Measurements from ENCODE around the gene SLC25A43.
A peak's percentile ranks its signal among the peaks of the same experiment; 100 is the strongest.
"Not testable (repeated sequence)": the region's sequence is repeated elsewhere in the genome, so short reads cannot be mapped to it uniquely, and the experiment has no call there.

The SLC25A43 gene

GRCh38 chrX:119410027-119410819 is 11.1 kb downstream of the SLC25A43 start:
- DNase-seq = no peak

GRCh38 chrX:119410854-119411253 is 11.7 kb downstream of the SLC25A43 start:
- DNase-seq = no peak

GRCh38 chrX:119411959-119412358 is 12.8 kb downstream of the SLC25A43 start:
- DNase-seq = no peak

GRCh38 chrX:119417376-119417775 is 18.2 kb downstream of the SLC25A43 start:
- no peak for DNase-seq

GRCh38 chrX:119417842-119418241 is 18.7 kb downstream of the SLC25A43 start:
- no peak for DNase-seq

GRCh38 chrX:119419146-119419545 is 20.0 kb downstream of the SLC25A43 start:
- no peak for DNase-seq

- no peak for DNase-seq
Observed at GRCh38 chrX:119419898-119420297, 20.8 kb downstream of the SLC25A43 start.

- no peak for DNase-seq
Observed at GRCh38 chrX:119421016-119421705, 22.0 kb downstream of the SLC25A43 start.

- no peak for DNase-seq
Observed at GRCh38 chrX:119423631-119424030, 24.5 kb downstream of the SLC25A43 start.

- DNase-seq = no peak
Observed at GRCh38 chrX:119424999-119425398, 25.9 kb downstream of the SLC25A43 start.

- DNase-seq = no peak
Observed at GRCh38 chrX:119427024-119427794, 28.1 kb downstream of the SLC25A43 start.

GRCh38 chrX:119427795-119428185 is 28.7 kb downstream of the SLC25A43 start:
- no peak for DNase-seq

GRCh38 chrX:119429471-119429870 is 30.3 kb downstream of the SLC25A43 start:
- DNase-seq = no peak

- DNase-seq = not testable (repeated sequence)
Observed at GRCh38 chrX:119441295-119441694, 42.2 kb downstream of the SLC25A43 start.

- DNase-seq = no peak
Observed at GRCh38 chrX:119442286-119442685, 43.1 kb downstream of the SLC25A43 start.

GRCh38 chrX:119453202-119453601 is 54.1 kb downstream of the SLC25A43 start:
- DNase-seq = no peak

- no peak for DNase-seq
Observed at GRCh38 chrX:119455264-119455663, 56.1 kb downstream of the SLC25A43 start.

GRCh38 chrX:119459181-119459580 is 60.0 kb downstream of the SLC25A43 start:
- no peak for DNase-seq

GRCh38 chrX:119465555-119465954 is 66.4 kb downstream of the SLC25A43 start:
- no peak for DNase-seq

GRCh38 chrX:119466970-119467369 is 67.8 kb downstream of the SLC25A43 start:
- DNase-seq = no peak

- no peak for DNase-seq
Observed at GRCh38 chrX:119467433-119467832, 68.3 kb downstream of the SLC25A43 start.

- DNase-seq = peak; percentile 78
Observed at GRCh38 chrX:119467842-119468550, 68.9 kb downstream of the SLC25A43 start, which contains the start of gene SLC25A5. SLC25A5 (plus strand) TSS chrX:119468444; CDS start chrX:119468516, 72 bp downstream.
